DMS 273 (cell line): ENCODE results near the gene HECTD1.
"Not testable (repeated sequence)": the region's sequence is repeated elsewhere in the genome, so short reads cannot be mapped to it uniquely, and the experiment has no call there.

ENCODE experiments used
- DNase-seq: peaks from one replicate; lab custom pipeline; 2025; ENCODE audit not compliant: unreplicated experiment; lab: John Stamatoyannopoulos, UW

Gene HECTD1

GRCh38 chr14:31052905-31053586 is 154.5 kb downstream of the HECTD1 start:
- not testable (repeated sequence) for DNase-seq

DNA sequence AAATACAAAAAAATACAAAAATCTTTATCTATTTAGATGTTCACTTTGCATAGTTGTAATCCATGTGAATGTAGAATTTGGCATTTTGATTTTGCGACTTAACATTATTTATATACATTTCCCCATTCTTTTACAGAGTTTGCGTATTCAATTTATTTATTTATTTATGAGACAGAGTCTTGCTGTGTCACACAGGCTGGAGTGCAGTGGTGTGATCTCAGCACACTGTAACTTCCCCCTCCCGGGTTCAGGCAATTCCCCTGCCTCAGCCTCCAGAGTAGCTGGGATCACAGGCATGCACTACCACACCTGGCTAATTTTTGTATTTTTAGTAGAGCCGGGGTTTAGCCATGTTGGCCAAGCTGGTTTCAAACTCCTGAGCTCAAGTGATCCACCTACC is 156.1 kb downstream of the HECTD1 start:
- no peak for DNase-seq

DNA sequence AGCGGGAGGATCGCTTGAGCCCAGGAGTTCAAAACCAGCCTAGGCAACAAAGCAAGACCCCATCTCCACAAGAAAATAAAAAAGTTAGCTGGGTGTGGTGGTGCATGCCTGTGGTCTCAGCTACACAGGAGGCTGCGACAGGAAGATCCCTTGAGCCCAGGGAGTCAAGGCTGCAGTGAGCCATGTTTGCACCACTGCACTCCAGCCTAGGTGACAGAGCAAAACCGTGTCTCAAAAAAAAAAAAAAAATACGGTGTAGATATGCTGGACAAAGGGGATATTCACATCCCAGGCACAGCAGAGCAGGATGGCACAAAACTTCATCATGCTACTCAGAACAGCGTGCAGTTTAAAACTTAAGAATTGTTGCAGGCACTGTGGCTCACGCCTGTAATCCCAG is 156.6 kb downstream of the HECTD1 start:
- DNase-seq, result no peak
